HG03108 (cell line): ENCODE measurements around the gene SLC49A3.
"Not testable (repeated sequence)": the region's sequence is repeated elsewhere in the genome, so short reads cannot be mapped to it uniquely, and the experiment has no call there.

Experiments
- ATAC-seq: cut with Tn5 transposase; IDR thresholded peaks from one replicate; pipeline ENCODE4 v1.9.1; 2021; ENCODE audit warnings: moderate library complexity; ENCODE audit not compliant: unreplicated experiment

The SLC49A3 gene

DNA sequence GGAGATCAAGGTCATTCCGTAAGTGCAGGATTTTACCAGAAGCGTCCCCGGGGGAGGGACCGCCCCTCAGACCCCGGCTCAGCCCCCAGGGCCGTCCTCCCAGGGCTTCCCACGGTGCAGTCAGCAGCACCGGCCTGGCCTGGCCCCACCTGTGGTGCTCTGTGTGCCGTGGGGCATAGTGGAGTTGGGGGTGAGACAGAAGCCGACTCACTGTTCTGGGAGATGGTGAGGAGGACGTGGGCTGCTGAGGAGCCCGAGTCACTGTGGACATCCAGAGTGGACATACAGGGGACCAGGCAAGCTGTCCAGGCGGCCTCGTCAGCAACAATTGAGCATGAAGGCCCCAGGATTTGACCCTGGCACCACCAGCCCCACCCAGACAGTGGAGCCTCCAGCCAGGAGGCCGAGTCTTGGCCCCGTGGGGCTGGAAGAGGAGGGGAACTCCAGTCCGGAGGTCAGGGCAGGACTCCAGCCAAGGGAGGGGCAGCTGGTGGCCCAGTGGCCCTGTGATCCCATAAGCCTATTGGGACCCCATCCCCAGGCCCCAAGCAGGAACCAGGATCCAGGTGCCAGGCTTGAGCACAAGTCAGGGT is 34.0 kb downstream of the SLC49A3 start:
- ATAC-seq = no peak

DNA sequence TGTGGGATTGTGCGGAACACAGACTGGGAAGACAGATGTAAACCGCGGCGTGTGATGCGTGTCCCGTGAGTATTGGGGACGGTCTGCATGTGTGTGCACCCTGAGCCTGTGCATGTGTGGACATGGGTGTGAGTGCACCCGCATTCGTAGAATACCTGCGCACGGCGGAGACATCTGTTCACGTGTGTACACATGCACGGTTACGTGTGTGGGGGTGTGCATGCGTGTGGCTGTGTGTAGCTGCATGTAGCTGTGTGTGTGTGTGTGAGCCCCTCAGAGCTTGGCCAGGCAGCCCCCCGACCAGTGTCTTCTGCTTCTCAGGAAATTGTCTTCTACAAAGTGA is 34.5 kb downstream of the SLC49A3 start:
- no peak for ATAC-seq

DNA sequence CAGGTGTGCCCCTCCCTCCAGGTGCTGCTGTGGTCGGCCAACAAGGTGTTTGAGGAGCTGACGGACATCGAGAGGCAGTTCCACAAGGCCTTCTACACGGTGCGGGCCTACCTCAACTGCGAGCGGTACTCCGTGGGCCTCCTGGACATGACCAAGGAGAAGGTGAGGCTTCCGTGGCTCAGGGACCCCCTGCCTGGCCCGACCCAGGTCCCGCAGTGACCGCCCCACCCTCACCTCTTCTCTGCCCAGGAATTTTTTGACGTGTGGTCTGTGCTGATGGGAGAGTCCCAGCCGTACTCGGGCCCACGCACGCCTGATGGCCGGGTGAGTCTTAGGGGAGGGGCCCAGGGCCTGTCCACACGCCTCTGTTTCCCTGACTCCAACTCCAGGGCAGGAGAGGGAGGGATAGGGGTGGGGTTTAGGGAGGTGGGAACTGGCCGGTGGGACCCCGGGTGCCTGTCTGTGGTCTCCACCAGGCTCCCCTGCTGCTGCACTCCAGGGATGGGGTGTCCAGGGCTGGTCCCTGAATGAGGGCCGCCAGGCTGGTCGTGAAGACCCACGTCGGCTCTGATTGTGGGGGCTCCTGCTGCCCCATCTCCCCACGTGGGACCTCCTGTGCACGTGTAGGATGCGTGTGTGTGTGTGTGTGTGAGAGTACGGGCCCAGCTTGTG is 35.0 kb downstream of the SLC49A3 start:
- ATAC-seq = no peak

DNA sequence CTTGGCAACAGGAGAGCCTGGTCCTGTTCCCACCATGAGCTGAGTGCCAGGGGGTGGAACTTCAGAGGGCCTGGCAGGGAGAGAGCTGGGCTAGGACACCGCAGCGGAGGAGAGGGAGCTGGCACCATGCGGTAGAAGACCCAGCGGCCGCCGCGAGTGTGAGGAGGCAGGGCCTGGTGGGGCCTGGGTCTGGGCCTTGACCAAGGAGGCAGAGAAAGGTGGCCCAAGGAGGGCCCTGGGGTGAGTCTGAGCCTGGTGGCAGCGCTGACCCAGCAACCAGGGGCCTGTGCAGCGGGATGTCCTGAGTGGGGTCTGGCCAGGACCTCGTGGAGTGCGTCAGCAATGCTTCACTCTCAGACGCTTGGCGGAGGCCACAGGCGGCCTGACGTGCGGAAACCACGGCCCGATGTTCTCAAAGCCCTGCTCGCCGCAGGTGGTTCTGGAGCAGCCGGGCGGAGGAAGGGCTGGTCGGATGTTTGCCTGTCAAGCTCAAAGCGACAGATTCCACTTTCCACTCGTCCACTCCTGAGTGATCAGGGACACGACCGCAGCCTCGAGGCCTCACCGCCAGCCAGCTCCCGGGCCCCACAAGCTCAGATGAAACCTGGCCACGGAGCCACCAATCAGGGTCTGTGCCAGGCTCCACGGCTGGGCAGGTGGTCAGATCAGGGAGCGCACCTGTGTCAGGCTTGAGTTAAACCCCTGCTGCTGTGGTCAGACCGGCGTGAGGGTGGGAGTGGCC is 35.7 kb downstream of the SLC49A3 start:
- no peak for ATAC-seq

DNA sequence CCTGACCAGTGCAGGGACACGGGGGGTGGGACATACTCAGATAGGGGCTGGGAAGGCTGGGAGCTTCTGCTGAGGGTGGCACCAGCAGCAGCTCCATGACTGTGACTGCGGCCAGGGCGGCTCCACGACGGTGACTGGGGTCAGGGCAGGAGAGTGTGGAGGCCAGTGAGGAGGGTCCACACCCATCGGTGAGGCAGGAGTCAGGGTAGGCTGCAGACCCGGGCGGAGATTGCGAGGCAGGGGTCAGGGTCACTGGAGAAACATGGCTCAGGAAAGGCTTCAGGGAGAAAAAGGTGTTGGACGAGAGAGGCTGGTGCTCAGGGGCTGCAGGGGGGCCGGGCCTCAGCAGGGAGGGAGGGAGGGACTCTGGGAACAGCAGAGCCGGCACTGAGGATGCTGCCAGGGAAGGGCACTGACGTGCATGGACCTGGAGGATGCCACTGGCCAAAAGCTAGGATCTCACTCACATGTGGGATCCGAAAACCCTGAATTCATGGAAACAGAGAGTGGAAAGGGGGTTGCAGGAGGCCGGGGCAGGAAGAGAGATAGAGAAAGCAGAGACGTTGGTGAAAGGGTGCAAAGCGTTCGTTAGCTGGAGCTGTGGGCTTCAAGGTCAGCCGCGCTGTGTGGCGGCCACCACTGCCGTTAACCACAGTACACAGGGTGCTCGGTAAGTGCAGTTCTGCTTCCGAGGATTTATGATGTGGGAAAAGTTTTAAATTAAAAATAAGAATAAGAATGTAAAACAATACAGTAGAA is 36.9 kb downstream of the SLC49A3 start:
- ATAC-seq = no peak

DNA sequence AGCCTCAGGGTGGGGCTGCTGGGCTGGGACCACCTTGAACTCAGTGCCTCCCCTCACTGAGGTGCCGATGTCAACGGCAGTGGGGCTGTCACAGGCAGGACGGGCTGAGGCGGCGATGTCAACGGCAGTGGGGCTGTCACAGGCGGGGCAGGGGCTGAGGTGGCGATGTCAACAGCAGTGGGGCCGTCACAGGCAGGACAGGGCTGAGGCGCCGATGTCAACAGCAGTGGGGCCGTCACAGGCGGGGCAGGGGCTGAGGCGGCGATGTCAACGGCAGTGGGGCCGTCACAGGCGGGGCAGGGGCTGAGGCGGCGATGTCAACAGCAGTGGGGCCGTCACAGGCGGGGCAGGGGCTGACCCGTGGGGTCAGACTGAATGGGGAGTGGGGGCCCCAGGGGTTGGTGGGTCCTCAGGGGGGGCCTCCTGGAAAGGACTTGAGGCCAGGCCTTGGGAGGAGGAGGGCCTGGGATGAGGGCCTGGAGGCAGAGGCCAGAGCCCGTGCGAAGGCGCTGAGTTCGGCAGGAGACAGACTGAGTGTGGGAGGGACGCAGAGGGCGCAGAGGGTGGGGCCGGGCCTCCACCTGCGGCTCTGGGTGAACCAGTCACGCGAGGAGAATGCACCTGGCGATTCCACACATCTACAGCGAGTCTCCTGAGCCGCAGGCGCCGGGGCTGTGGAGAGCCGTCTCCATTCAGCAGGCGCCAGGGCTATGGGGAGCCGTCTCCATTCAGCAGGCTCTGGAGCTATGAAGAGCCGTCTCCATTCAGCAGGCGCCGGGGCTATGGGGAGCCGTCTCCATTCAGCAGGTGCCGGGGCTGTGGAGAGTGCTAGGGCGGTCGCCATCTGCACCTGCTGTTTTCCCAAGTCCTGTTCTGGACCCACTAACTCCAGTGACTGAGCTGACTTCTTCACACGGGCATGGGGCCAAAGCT is 37.7 kb downstream of the SLC49A3 start:
- ATAC-seq = no peak

DNA sequence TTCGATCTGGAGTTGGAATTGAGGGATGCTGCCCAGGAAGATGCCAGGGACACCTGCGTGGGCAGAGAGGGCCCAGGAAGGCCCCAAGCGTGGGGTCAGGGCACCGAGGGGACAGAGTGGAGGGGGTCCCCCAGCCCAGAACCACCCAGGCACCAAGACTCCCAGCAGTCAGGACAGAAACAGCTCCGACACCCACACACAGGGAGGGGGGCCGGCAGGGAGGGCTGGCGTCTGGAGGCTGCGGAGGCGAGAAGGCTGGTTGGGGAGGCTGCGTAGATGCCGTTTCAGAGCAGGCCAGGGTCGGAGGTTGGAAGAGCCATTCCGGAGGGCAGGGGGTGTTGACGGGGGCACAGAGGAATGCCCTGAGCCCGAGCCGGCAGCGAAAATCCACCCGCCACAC is 38.5 kb downstream of the SLC49A3 start:
- ATAC-seq = no peak

DNA sequence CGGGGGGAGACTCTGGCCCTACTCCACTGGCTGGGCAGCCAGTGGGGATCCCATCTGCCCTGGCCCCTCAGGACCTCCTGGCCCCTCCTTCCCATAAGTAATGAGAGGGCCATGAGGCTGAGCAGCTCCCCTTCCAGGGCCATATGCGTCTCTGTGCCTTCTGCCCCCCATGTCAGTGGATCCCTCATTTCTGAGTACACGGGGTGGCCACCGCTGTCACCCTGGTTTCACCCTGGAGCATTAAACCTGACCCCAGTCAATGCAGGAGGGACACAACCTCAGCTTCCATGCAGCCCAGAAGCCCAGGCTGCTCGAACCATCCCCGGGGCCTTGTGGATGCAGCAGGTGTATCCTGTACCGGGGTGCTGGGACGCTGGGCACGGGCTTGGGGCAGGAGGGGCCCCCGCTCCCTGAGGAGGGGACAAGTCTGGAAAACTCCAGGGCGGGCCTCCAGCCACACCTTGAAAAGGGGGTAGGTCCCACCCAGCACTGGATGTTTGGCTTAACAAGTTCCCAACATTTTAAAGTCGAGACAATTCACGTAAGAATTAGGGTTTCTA is 39.1 kb downstream of the SLC49A3 start:
- no peak for ATAC-seq

DNA sequence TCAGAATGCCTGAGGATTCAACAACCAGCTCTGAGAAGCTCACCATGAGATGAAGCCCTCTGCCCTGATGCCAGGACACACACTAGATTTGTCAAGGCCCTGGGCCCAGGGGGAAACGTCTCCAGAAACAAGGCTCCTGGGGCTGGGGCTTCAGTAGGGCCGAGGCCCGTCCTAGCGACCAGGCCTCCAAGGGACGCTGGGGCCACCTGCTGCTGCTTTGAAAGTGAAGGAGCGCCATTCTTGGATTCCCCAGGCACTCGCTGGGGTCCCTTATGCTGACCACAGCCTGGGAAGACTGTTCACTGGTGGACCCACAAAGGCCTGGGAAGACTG is 39.7 kb downstream of the SLC49A3 start:
- no peak for ATAC-seq

DNA sequence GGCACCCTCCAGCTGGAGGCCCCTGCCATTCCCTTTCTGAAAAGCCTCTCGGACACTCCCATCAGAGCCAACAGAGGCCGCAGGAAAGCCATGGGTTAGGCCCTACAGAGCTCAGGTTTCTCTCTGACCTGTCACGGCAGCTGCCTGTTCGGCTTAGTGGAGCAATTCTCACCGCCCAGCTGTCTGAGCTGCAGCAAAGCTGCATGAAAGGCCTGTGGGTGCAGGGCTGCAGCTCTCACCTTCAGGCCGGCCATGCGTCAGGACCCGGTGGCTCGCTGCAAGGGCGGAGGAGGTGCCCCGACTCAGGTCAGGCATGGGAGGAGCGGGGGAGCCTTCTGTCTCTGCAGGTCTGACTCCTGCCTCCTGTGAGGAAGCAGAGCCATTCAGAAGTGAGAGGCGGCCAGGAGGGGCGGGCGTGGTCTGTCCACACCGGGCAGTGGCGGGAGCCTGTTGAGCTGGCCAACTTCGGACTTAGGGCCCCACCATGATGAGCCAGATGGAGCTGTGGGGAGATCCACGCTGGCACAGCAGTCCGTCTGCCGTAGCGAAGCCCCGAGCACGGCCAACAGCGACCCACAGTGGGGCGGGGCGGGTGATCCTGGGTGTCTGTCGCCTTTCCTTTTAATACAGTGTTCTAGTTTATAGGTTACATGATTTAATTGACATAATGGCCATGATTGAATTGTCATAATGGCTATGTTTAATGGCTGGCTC is 40.2 kb downstream of the SLC49A3 start:
- no peak for ATAC-seq

DNA sequence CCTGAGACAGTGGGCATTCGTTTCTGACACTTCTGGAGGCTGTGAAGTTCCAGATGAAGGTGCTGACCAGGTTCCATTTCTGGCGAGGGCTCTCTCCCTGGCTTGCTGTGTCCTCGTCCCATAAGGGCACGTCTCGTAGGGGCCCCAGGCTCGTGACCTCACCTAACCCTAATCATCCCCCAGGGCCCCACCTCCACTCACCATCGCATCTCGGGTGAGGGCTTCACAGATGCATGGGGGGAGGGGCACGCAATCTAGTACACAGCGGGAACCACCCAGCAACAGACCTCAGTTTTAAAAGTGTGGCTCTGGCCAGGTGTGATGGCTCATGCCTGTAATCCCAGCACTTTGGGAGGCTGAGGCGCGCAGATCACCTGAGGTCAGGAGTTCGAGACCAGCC is 41.5 kb downstream of the SLC49A3 start:
- ATAC-seq = no peak

DNA sequence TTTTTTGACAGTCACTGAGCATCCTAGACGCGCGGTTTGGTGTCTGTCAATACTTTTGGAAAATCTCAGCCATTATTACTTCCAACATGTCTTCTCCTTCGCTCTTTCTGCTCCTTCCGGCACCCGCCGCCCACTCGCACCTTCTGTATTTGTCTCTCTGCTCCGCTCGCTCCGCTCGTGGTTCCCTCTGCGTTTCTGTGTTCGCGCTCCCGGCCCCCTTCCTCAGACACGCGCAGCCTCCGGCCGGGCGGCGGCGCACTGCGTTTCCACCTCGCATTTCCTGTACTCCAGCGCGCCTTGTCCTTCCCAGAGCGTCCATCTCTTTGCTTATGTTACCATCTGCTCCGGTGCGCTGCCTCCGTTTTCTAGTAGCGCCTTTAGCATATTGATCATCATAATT is 42.5 kb downstream of the SLC49A3 start:
- ATAC-seq = no peak

DNA sequence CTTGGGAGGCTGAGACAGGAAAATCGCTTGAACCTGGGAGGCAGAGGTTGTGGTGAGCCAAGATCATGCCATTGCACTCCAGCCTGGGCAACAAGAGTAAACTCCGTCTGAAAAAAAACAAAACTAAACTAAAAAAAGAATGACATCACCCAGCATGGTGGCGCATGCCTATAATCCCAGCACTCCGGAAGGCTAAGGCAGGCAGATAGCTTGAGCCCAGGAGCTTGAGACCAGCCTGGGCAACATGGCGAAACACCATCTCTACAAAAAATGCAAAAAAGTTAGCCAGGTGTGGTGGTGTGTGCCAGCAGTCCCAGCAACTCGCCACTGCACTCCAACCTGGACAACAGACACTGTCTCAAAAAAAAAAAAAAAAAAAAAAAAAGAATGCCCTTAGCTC is 46.6 kb downstream of the SLC49A3 start:
- not testable (repeated sequence) for ATAC-seq

DNA sequence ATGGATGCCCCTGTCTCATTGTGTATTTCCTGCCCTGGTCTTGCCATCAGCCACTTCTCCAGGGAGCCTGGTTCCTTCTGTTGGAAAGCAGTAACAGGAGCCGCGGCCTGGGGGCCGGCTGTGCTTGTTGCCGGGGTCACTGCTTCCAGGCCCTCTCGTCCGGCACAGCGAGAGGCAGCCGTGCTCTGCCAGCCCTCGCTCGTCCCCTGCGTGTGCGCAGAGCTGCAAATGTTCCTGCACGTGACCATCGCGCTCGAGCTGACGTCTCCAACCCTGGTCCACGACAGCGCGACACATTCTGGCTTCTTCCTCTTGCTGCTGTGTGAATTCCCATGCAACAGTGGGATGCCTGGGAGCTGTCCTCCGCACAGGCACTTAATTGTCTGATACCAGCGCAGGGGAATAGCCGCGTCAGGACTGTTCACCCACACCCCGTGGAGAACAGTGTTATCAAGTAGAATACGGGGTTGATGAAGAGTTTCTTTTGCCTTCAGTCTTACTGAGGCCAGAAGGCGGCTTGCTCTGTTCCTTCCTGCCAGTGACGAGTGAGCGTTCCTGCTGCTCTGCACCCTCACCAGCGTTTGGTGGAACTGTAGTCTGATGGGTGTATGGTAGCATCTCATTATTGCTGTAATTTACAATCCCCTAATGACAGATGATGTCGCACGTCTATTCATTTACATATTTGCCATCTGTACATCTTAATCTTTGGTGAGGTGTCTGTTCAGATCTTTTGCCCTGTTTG is 51.2 kb downstream of the SLC49A3 start:
- no peak for ATAC-seq

DNA sequence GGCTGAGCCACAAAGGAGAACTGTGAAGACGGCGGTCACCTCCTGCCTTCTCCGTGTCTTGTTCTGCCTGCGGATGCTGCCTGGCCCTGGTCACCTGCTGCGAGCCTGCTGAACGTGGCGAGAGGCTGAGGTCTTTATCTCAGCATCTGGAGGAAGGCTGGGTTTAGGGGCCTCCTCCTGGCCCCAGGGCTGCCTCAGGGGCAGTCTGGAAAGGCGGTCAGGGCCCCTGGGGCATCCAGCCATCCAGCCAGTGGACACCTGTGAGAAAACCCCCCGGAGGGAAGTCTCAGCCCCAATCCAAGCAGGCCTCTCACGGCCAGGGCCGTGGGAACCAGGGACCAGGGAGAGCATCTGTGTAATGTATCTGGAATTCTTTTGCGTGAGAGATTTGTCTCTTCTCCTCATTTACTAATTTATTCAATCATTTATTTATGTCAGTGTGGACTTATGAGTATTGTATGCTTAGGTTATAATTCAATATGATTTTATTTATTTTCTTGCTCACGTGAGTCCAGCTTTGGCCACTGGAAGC is 52.3 kb downstream of the SLC49A3 start:
- no peak for ATAC-seq

DNA sequence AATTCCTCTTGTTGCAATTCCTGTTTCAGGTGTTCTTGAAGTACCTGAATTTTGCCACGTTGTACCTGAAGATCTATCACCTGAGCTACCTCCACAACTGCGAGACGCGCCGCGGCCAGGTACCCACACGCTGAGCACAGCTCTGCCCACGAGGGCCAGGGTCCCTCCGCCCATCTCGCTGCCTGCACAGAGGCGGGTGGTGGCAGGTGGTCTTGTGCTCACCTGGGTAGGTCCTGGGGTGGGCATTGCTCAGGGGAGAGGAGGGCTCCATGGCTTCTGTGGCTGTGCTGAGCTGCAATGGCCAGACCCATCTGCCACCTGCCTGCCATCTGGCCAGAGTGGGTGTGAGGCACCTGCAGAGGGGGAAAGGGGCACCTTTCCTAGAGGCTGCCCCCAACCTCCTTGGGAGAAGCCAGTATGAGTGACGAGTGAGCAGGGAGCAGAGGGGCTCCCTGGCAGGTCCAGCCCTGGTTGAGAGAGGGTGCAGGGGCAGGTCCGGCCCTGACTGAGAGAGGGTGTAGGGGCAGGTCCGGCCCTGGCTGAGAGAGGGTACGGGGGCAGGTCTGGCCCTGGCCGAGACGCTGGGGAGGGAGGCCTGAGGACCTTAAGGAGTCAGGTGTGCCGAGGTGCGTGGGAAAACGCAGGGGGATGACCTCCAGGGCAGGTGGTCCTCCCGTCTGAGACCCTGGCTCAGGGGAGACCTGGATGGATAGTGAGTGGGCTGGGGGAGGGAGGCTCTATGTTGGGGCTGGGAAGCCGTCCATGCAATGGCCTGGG is 52.9 kb downstream of the SLC49A3 start:
- ATAC-seq = no peak

DNA sequence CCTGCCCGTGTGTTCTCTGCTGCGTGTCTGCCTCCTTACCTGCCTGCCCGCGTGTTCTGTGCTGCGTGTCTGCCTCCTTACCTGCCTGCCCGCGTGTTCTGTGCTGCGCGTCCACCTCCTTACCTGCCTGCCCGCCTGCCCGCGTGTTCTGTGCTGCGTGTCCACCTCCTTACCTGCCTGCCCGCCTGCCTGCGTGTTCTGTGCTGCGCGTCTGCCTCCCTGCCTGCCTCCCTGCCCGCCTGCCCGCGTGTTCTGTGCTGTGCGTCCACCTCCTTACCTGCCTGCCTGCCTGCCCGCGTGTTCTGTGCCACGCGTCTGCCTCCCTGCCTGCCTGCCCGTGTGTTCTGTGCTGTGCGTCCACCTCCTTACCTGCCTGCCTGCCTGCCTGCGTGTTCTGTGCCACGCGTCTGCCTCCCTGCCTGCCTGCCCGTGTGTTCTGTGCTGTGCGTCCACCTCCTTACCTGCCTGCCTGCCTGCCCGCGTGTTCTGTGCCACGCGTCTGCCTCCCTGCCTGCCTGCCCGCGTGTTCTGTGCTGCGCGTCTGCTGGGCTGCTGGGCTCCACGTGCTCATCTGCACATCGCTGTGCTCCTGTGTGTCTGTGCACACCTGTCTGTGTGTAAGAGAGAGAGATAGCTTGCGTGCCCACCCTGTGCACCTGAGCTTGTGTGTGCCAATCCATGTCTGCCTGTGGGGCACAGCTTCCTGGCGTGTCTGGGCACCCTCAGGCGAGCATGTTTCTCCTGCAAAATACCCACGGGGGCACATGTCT is 53.7 kb downstream of the SLC49A3 start:
- ATAC-seq = not testable (repeated sequence)
